AG09309 (cell line): ENCODE results near the gene ATP1A1.

ENCODE experiments used
- DNase-seq: peaks from one replicate; pipeline ENCODE4 v3.0.0-alpha.2; 2010; ENCODE audit warnings: low read depth
- H3K4me3 ChIP-seq: 2 replicates; pipeline ENCODE4 v1.5.1; 2011; ENCODE audit warnings: mild to moderate bottlenecking, low read depth, low read length, moderate library complexity; ENCODE audit not compliant: control insufficient read depth
- TF ChIP-seq, protein P1 (sequence below): IDR thresholded peaks from 2 replicates; pipeline ENCODE4 v1.5.1; 2011; ENCODE audit warnings: mild to moderate bottlenecking, low read depth, low read length, inconsistent platforms; ENCODE audit not compliant: insufficient read depth, control insufficient read depth; ENCODE audit errors: missing control alignments

Gene ATP1A1

DNA sequence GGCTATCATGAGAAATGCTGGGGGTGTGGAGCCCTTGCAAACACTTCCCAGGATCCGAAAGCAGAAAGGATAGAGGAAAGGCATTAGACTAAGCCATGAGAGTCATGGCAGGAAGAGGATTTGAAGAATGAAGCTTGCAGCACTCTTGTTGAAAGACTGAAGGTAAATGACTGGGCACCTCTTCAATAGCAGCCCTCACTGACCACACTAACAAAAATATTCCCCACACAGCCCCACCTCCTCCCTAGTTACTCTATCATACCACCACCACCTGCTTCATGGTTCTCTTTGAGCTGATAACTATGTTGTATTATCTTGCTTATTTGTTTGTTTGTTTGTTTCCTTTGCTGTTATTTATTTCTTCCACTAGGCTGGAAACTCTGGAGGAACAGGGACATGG, 13.2 kb upstream of the ATP1A1 start:
- H3K4me3 ChIP-seq: no peak overlapping the region
- TF ChIP-seq, protein P1, sequence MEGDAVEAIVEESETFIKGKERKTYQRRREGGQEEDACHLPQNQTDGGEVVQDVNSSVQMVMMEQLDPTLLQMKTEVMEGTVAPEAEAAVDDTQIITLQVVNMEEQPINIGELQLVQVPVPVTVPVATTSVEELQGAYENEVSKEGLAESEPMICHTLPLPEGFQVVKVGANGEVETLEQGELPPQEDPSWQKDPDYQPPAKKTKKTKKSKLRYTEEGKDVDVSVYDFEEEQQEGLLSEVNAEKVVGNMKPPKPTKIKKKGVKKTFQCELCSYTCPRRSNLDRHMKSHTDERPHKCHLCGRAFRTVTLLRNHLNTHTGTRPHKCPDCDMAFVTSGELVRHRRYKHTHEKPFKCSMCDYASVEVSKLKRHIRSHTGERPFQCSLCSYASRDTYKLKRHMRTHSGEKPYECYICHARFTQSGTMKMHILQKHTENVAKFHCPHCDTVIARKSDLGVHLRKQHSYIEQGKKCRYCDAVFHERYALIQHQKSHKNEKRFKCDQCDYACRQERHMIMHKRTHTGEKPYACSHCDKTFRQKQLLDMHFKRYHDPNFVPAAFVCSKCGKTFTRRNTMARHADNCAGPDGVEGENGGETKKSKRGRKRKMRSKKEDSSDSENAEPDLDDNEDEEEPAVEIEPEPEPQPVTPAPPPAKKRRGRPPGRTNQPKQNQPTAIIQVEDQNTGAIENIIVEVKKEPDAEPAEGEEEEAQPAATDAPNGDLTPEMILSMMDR: no peak
- DNase-seq: no peak

DNA sequence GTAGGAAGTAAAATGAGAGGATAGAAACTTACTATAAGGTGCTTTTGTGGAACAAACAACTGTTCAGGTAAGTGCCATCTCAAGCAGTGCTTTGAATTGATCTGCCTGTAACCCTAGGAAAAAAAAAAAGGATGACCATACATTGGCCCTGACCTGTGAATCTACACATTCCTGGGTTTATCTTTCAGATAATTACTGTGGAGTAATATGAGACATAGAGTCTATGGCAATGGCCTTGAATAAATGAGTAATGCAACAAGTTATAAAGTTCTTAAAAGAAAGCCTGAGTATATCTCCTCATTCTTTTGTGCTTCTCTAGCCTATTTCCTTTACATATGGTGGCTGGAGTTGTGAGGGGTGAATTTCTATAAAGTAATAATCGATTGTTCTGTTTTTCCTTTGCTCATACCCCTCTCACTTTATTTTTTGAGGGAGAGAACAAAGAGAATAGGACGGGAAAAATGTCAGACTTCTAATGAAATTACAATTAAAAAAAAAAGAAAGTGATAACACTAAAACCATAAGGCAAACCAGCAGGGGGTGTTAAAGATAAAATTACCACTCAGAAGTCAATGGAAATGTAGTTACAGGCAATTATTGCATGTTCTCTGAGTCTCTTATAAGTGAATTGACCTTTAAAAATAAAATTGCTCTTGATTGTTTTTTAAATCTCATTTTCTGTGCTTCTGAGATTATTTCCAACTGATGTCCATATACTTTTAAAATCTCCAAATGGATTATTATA, 12.4 kb upstream of the ATP1A1 start:
- no peak overlapping the region for H3K4me3 ChIP-seq
- TF ChIP-seq, protein P1: no peak
- DNase-seq: no peak

DNA sequence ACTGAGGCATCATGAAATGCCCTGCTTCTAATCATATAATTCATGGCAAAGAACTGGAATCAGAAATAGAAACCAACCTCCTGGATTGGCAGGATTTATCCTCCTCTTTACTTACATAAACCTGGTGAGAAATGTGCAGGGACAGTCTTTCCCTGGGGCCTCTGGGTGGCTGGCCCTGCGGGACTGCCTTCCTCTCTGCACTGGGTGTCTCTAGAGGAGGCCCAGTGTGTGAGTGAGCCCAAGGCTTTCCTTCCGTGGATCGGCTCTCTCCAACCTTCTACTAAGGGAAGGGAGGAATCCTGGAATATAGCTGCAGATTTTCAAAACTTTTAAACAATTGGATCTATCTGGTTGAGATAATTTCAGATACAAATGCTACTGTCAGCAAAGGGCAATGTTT, 11.4 kb upstream of the ATP1A1 start:
- TF ChIP-seq, protein P1: no peak
- H3K4me3 ChIP-seq: no peak overlapping the region
- DNase-seq: no peak

DNA sequence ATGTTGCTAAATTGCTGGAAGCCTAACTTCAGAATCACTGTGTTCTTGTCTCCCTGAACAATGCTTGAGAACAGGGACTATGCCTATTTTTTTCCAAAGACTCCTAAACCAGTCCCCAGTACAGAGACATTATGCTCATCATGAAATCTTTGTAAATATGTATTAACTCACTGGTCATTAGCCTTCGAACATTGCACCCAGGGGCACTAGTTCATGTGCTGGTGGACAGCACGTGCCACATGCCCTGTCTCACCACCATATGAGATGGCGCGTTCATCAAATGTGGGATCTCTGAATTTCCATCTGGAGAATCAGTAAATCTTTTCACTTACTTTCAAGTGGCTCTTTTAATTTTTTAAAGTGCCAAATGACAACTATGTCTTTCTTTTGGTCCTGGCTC, 11.0 kb upstream of the ATP1A1 start:
- no peak overlapping the region for H3K4me3 ChIP-seq
- DNase-seq: no peak
- TF ChIP-seq, protein P1: no peak

DNA sequence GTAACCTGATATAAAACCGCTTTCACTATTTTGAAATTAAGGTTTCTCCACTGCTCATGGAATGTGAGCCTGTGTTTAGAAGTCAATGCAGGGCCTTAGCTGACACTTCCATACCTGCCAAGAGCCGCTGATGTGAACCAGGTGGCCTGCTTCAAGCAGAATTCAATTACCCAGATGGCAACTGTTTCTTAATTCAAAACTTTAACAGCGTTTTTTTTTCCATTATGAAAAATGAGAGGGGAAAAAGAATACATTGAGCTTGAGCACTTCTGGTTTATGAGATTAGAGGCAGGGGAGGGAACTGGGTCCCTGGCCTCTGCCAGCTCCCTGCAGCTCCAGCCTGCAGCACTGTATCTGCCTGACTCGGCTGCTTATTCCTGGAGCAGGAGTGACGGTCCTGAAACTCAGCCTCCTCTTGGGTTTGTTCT, 7.7 kb upstream of the ATP1A1 start:
- TF ChIP-seq, protein P1: no peak
- DNase-seq: no peak
- no peak overlapping the region for H3K4me3 ChIP-seq

DNA sequence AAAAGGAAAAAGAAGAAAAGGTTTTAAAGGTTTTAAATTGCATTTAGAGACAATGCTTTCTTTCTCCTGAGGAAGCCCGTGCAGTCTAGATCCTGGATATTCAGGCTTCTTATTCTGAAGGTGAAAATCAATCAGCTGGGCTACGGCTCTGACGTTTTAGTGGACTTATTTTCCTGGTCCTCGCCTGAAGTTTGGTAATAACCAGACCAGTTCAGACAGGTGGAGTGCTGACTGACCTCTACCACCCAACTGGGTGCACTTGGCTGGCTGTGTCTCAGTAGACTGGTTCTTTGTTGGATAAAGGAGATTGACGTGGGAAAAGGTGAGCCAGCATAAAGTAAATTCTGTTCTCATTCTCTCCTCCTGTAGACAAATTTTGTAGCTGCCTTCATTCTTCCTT, 7.2 kb upstream of the ATP1A1 start:
- TF ChIP-seq, protein P1: no peak
- no peak for DNase-seq
- H3K4me3 ChIP-seq: no peak overlapping the region
